HEK293 (cell line): Measurements from ENCODE around the gene CAPZA3.

Source experiments
- CTCF ChIA-PET: fragments of 350-600 bp; formaldehyde crosslinking; extraction: SDS; loops from one replicate; lab custom pipeline; 2021; ENCODE audit warnings: antibody characterized with exemption; lab: Yijun Ruan, JAX
- POLR2A ChIA-PET: fragments of 300-600 bp; formaldehyde crosslinking; extraction: SDS; loops from one replicate; lab custom pipeline; 2020; ENCODE audit warnings: antibody characterized with exemption, inconsistent platforms; lab: Yijun Ruan, JAX
- H3K27ac ChIP-seq: fragments of 200-500 bp; sonication (Bioruptor generic); 2 replicates; pipeline ENCODE4 v1.5.1; 2014; ENCODE audit warnings: low read depth, low read length, control low read depth, inconsistent platforms; ENCODE audit errors: extremely low read depth
- H3K36me3 ChIP-seq, 2 experiments: fragments of 200-500 bp in 1 of 2; sonication (Bioruptor generic) in 1 of 2; 1 replicate in 1 of 2; 2 replicates in 1 of 2; pipeline ENCODE4 v1.5.1; 2014 to 2017; ENCODE audit warnings: inconsistent platforms in 2 of 2, low read length in 2 of 2; ENCODE audit not compliant: control insufficient read depth in 2 of 2, insufficient read depth in 1 of 2
- H3K4me1 ChIP-seq: fragments of 200-500 bp; sonication (Bioruptor generic); 2 replicates; pipeline ENCODE4 v1.5.1; 2014; ENCODE audit warnings: mild to moderate bottlenecking, low read length, inconsistent platforms; ENCODE audit not compliant: control insufficient read depth, insufficient read depth
- H3K4me3 ChIP-seq: 2 replicates; pipeline ENCODE4 v1.5.1; 2011; ENCODE audit warnings: low read depth, mild to moderate bottlenecking, control low read depth, low read length, moderate library complexity
- H3K9me3 ChIP-seq: fragments of 200-500 bp; sonication (Bioruptor generic); 2 replicates; pipeline ENCODE4 v1.5.1; 2014; ENCODE audit warnings: low read depth, low read length, inconsistent platforms; ENCODE audit not compliant: control insufficient read depth, insufficient read depth
- GFI1B ChIP-seq: fragments of 450-650 bp; formaldehyde crosslinking; IDR thresholded peaks from 2 replicates; pipeline ENCODE4 v1.5.1; 2016; ENCODE audit warnings: missing biosample characterization, missing genetic modification characterization
- HOXC10 ChIP-seq: sonication (generic); formaldehyde crosslinking; IDR thresholded peaks from 2 replicates; pipeline ENCODE4 v1.8.1; 2023; ENCODE audit warnings: mild to moderate bottlenecking, missing genetic modification reagents
- MZF1 ChIP-seq: fragments of 450-650 bp; formaldehyde crosslinking; IDR thresholded peaks from 2 replicates; pipeline ENCODE4 v1.5.1; 2017; ENCODE audit warnings: missing biosample characterization, missing genetic modification characterization, borderline replicate concordance
- SCRT2 ChIP-seq: fragments of 450-650 bp; formaldehyde crosslinking; IDR thresholded peaks from 2 replicates; pipeline ENCODE4 v1.5.1; 2016; ENCODE audit warnings: missing biosample characterization, missing genetic modification characterization
- ZBTB11 ChIP-seq: fragments of 450-650 bp; formaldehyde crosslinking; conservative IDR thresholded peaks from 2 replicates; pipeline ENCODE4 v1.5.1; 2016; ENCODE audit warnings: low read depth, missing biosample characterization, missing genetic modification characterization
- ZNF148 ChIP-seq: fragments of 450-650 bp; formaldehyde crosslinking; IDR thresholded peaks from 2 replicates; pipeline ENCODE4 v1.5.0; 2017; ENCODE audit warnings: missing biosample characterization, missing genetic modification characterization, borderline replicate concordance
- ZNF391 ChIP-seq: fragments of 450-650 bp; formaldehyde crosslinking; IDR thresholded peaks from 2 replicates; pipeline ENCODE4 v1.5.1; 2016; ENCODE audit warnings: low read depth, missing biosample characterization, missing genetic modification characterization, borderline replicate concordance
- ZNF426 ChIP-seq: fragments of 450-650 bp; formaldehyde crosslinking; IDR thresholded peaks from 2 replicates; pipeline ENCODE4 v1.5.1; 2017; ENCODE audit warnings: missing biosample characterization, missing genetic modification characterization, mild to moderate bottlenecking, inconsistent platforms, moderate library complexity
- ZNF544 ChIP-seq: fragments of 450-650 bp; formaldehyde crosslinking; IDR thresholded peaks from 2 replicates; pipeline ENCODE4 v1.5.0; 2017; ENCODE audit warnings: missing biosample characterization, missing genetic modification characterization
- ZNF585B ChIP-seq: fragments of 450-650 bp; formaldehyde crosslinking; IDR thresholded peaks from 2 replicates; pipeline ENCODE4 v1.5.1; 2016; ENCODE audit warnings: missing biosample characterization, missing genetic modification characterization
- ZNF692 ChIP-seq: fragments of 450-650 bp; formaldehyde crosslinking; IDR thresholded peaks from 2 replicates; pipeline ENCODE4 v1.5.1; 2016; ENCODE audit warnings: missing biosample characterization, missing genetic modification characterization
- TF ChIP-seq, protein P1 (sequence below): fragments of 450-650 bp; formaldehyde crosslinking; IDR thresholded peaks from 2 replicates; pipeline ENCODE4 v1.5.1; 2016; ENCODE audit warnings: missing biosample characterization, missing genetic modification characterization
- TF ChIP-seq, protein P2 (sequence below): fragments of 450-650 bp; formaldehyde crosslinking; IDR thresholded peaks from 2 replicates; pipeline ENCODE4 v1.5.1; 2016; ENCODE audit warnings: missing biosample characterization, missing genetic modification characterization

Gene CAPZA3

DNA sequence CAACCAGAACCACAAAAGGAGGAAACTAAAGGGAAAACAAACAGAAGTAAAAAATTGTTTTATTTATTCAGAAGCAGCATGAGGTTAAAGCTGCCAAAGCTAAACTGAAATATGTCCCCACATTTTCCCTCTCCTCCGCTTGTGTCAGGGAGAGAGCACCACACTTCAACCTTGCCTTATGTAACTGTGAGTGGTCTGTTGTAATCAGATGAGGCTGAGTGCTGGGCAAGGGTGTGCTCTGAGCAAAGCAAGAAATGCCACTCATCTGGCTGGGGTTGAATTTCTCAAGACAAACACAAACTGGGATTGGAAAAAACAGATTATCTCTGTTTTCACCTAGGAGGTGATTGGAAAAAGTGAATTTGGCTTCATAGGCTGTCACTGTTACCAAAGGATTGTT lies 12.2 kb downstream of the CAPZA3 start:
- Histone ChIP-seq H3K4me3 (no peak overlapping the region), H3K9me3 (no peaks in the 10 kb centered on the region), H3K36me3 (no peaks in the 10 kb centered on the region), H3K27ac (no peak overlapping the region), H3K4me1 (no peaks in the 10 kb centered on the region)
- ChIA-PET CTCF (interaction anchor here (0.7 kb wide), 1 partner anchor 1053 kb away, joined by 4 read pairs; no protein-coding TSS in a partner anchor), POLR2A (no interaction called here)
- TF ChIP-seq, protein P1, sequence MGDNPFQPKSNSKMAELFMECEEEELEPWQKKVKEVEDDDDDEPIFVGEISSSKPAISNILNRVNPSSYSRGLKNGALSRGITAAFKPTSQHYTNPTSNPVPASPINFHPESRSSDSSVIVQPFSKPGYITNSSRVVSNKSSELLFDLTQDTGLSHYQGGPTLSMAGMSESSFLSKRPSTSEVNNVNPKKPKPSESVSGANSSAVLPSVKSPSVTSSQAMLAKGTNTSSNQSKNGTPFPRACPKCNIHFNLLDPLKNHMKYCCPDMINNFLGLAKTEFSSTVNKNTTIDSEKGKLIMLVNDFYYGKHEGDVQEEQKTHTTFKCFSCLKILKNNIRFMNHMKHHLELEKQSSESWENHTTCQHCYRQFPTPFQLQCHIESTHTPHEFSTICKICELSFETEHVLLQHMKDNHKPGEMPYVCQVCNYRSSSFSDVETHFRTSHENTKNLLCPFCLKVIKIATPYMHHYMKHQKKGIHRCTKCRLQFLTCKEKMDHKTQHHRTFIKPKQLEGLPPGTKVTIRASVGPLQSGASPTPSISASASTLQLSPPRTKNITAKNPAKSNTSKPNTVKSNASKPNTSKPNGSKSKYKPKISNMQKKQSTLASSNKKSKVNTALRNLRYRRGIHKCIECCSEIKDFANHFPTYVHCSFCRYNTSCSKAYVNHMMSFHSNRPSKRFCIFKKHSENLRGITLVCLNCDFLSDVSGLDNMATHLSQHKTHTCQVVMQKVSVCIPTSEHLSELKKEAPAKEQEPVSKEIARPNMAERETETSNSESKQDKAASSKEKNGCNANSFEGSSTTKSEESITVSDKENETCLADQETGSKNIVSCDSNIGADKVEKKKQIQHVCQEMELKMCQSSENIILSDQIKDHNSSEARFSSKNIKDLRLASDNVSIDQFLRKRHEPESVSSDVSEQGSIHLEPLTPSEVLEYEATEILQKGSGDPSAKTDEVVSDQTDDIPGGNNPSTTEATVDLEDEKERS (tag by site-specific recombination): no peak
- TF ChIP-seq ZNF148 (tag by site-specific recombination): no peak
- TF ChIP-seq ZNF585B (tag by site-specific recombination): no peak
- TF ChIP-seq ZNF391 (tag by site-specific recombination): no peak
- TF ChIP-seq, protein P2, sequence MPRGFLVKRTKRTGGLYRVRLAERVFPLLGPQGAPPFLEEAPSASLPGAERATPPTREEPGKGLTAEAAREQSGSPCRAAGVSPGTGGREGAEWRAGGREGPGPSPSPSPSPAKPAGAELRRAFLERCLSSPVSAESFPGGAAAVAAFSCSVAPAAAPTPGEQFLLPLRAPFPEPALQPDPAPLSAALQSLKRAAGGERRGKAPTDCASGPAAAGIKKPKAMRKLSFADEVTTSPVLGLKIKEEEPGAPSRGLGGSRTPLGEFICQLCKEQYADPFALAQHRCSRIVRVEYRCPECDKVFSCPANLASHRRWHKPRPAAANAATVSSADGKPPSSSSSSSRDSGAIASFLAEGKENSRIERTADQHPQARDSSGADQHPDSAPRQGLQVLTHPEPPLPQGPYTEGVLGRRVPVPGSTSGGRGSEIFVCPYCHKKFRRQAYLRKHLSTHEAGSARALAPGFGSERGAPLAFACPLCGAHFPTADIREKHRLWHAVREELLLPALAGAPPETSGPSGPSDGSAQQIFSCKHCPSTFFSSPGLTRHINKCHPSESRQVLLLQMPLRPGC (tag by site-specific recombination): no peak
- TF ChIP-seq ZNF544: no peak
- no peak for TF ChIP-seq GFI1B (tag by site-specific recombination)
- no peak for TF ChIP-seq ZBTB11 (tag by site-specific recombination)
- no peak for TF ChIP-seq MZF1
- no peak for TF ChIP-seq ZNF692 (tag by site-specific recombination)
- TF ChIP-seq ZNF426 (tag by site-specific recombination): no peak
- no peak for TF ChIP-seq SCRT2 (tag by site-specific recombination)
- no peak for TF ChIP-seq HOXC10 (CRISPR knock-in tag)
